Tibial artery (tissue), 4 donors: ENCODE data around the gene RECK.

Experiments used
- DNase-seq, 2 donors: peaks; one replicate each; pipeline ENCODE4 v3.0.0-alpha.2; 2019
- H3K27ac ChIP-seq, 2 donors: fragments of 200-600 bp; sonication (generic) in 1 of 2; 1 replicate in 1 of 2; 2 replicates in 1 of 2; pipeline ENCODE4 v1.5.1; 2018 to 2019; ENCODE audit warnings: mild to moderate bottlenecking in 1 of 2
- H3K27me3 ChIP-seq, 2 donors: fragments of 200-600 bp; sonication (generic) in 1 of 2; one replicate each; pipeline versions ENCODE4 v1.5.1 to v1.6.0; 2016 to 2019
- H3K36me3 ChIP-seq, 3 donors: fragments of 200-600 bp; sonication (generic) in 2 of 3; one replicate each; pipeline ENCODE4 v1.5.1; 2016 to 2019; ENCODE audit warnings: mild to moderate bottlenecking in 2 of 3
- H3K4me1 ChIP-seq, 4 donors: fragments of 200-600 bp; sonication (generic) in 2 of 4; 1 replicate in 3 of 4; 2 replicates in 1 of 4; pipeline ENCODE4 v1.5.1; 2016 to 2019
- H3K4me3 ChIP-seq, 2 donors: fragments of 200-600 bp; sonication (generic) in 1 of 2; 1 replicate in 1 of 2; 2 replicates in 1 of 2; pipeline ENCODE4 v1.5.1; 2018 to 2019; ENCODE audit warnings: mild to moderate bottlenecking in 2 of 2
- H3K9me3 ChIP-seq, 3 donors: fragments of 200-600 bp; sonication (generic) in 1 of 3; one replicate each; pipeline ENCODE4 v1.5.1; 2016 to 2019
- intact Hi-C: fragments of 100-400 bp; cut with DNase I; formaldehyde crosslinking; loops from one replicate; pipeline ENCODE4 v1.15.0; 2023; ENCODE audit warnings: low total_unique reads
- TF ChIP-seq, protein P1 (sequence below), 2 experiments: fragments of 200-600 bp in 1 of 2; fragments of 450-650 bp in 1 of 2; IDR thresholded peaks; one replicate each; pipeline ENCODE4 v1.5.1; 2017 to 2019; ENCODE audit warnings: antibody characterized with exemption in 2 of 2, mild to moderate bottlenecking in 1 of 2, moderate library complexity in 1 of 2

RECK gene

GRCh38 chr9:36029765-36030528 lies 6.8 kb upstream of the RECK start:
- intact Hi-C loops: loop anchor here (10.0 kb wide), 1 partner anchor 135 kb away; the partner anchor contains the start of gene CCIN
- TF ChIP-seq, protein P1, sequence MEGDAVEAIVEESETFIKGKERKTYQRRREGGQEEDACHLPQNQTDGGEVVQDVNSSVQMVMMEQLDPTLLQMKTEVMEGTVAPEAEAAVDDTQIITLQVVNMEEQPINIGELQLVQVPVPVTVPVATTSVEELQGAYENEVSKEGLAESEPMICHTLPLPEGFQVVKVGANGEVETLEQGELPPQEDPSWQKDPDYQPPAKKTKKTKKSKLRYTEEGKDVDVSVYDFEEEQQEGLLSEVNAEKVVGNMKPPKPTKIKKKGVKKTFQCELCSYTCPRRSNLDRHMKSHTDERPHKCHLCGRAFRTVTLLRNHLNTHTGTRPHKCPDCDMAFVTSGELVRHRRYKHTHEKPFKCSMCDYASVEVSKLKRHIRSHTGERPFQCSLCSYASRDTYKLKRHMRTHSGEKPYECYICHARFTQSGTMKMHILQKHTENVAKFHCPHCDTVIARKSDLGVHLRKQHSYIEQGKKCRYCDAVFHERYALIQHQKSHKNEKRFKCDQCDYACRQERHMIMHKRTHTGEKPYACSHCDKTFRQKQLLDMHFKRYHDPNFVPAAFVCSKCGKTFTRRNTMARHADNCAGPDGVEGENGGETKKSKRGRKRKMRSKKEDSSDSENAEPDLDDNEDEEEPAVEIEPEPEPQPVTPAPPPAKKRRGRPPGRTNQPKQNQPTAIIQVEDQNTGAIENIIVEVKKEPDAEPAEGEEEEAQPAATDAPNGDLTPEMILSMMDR (IDR thresholded peaks at IDR 0.05): no peak
- Histone ChIP-seq H3K4me1 (peaks cover 0 to 22% (median 10%) of the 10 kb centered on the region in 4 donors), H3K4me3 (no peak overlapping the region), H3K27ac (peak overlapping the region; percentile 61 to 65), H3K9me3 (no peaks in the 10 kb centered on the region), H3K36me3 (no peaks in the 10 kb centered on the region), H3K27me3 (no peaks in the 10 kb centered on the region)
- no peak for DNase-seq

DNA sequence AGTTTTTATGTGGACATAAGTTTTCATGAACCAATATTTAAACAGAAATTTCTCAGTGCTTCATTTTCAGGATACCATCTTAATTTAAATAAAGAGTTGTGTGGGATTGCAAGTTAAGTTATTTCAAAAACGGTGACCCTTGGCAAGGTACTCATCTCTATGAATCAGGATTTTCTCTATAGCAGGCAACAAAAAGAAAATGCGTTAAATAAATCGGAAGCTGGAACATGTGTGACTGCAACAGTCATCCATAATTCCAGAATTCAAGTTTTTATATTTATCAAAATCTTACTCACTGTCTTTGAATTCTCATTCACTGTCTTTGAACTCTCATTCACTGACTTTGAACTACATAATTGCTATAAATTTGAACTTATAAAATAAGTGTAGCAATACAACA lies 5.8 kb upstream of the RECK start:
- DNase-seq: no peak
- H3K27ac ChIP-seq: no peak overlapping the region
- no peaks in the 10 kb centered on the region for H3K36me3 ChIP-seq
- TF ChIP-seq, protein P1 (IDR thresholded peaks at IDR 0.05): no peak
- no peaks in the 10 kb centered on the region for H3K9me3 ChIP-seq
- H3K4me3 ChIP-seq: no peak overlapping the region
- no peaks in the 10 kb centered on the region for H3K27me3 ChIP-seq
- intact Hi-C loops: loop anchor here (10.0 kb wide), 1 partner anchor 134 kb away; the partner anchor contains the start of gene CCIN
- peaks cover 0 to 22% (median 10%) of the 10 kb centered on the region in 4 donors for H3K4me1 ChIP-seq

GRCh38 chr9:36031774-36032555 lies 4.7 kb upstream of the RECK start:
- no peaks in the 10 kb centered on the region for H3K36me3 ChIP-seq
- H3K27me3 ChIP-seq: no peaks in the 10 kb centered on the region
- DNase-seq: no peak
- TF ChIP-seq, protein P1 (IDR thresholded peaks at IDR 0.05): no peak
- no peak overlapping the region for H3K27ac ChIP-seq
- intact Hi-C loops: loop anchor here (10.0 kb wide), 1 partner anchor 133 kb away; the partner anchor contains the start of gene CCIN
- peaks cover 0 to 28% (median 15%) of the 10 kb centered on the region in 4 donors for H3K4me1 ChIP-seq
- no peaks in the 10 kb centered on the region for H3K9me3 ChIP-seq
- H3K4me3 ChIP-seq: no peak overlapping the region

- TF ChIP-seq, protein P1 (IDR thresholded peaks at IDR 0.05): no peak
- no peaks in the 10 kb centered on the region for H3K27me3 ChIP-seq
- H3K4me3 ChIP-seq: no peak overlapping the region
- H3K27ac ChIP-seq: no peak overlapping the region
- intact Hi-C loops: loop anchor here (10.0 kb wide), 1 partner anchor 131 kb away; the partner anchor contains the start of gene CCIN
- no peak for DNase-seq
- H3K36me3 ChIP-seq: no peaks in the 10 kb centered on the region
- H3K9me3 ChIP-seq: no peaks in the 10 kb centered on the region
- H3K4me1 ChIP-seq: peaks cover 0 to 38% (median 18%) of the 10 kb centered on the region in 4 donors
Observed at GRCh38 chr9:36033788-36034187, 2.9 kb upstream of the RECK start.

DNA sequence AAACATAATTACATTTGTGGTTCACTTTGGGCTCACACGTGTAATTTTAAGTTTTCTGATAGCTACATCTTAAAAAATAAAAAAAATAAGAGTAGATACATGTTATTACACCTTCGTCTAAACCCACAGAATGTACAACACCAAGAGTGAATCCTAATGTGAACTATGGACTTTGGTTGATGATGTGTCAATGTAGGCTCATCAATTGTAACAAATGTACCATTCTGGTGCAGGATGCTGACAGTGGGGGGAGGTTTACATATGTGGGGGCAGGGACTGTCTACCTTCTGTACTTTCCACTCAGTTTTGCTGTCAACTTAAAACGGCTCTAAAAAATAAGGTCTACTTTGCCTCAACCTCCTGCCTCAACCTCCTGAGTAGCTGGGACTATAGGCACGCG lies 2.5 kb upstream of the RECK start:
- DNase-seq: no peak
- peaks cover 0 to 38% (median 17%) of the 10 kb centered on the region in 4 donors for H3K4me1 ChIP-seq
- H3K27ac ChIP-seq: no peak overlapping the region
- H3K36me3 ChIP-seq: no peaks in the 10 kb centered on the region
- no peaks in the 10 kb centered on the region for H3K27me3 ChIP-seq
- TF ChIP-seq, protein P1 (IDR thresholded peaks at IDR 0.05): no peak
- H3K4me3 ChIP-seq: no peak overlapping the region
- no peaks in the 10 kb centered on the region for H3K9me3 ChIP-seq
- intact Hi-C loops: loop anchor here (10.0 kb wide), 1 partner anchor 131 kb away; the partner anchor contains the start of gene CCIN
